ENCODE data around the gene LHFPL6. TPM values are rescaled to one million over a fixed set of nuclear protein-coding genes. Genes with fewer than 3 reads are reported as not detected.
A peak's percentile ranks its signal among the peaks of the same experiment; 100 is the strongest.
"Not testable (repeated sequence)": the region's sequence is repeated elsewhere in the genome, so short reads cannot be mapped to it uniquely, and the experiment has no call there.

LHFPL6 gene
- total RNA-seq, 1 donor from 2014 or later = 37.7 TPM

DNA sequence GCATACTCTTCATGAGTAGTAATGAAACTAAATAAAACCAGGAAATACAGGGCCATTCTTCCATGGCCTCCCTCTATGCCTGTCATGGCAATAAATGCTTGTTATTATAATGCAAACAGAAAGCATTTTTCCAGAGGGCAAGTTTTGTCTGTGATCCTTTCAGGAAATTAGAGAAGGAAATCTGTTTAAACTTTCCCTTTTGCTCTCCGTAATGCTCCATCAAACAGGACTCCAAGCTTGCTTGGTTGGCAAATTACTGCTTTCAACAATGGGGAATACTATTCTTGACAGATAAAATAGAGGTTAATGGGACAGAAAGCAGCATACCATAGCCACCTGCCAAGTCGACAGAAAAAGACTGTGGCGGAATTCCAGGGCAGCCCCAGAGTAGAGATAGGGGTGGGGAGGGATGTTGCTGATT lies 252.5 kb downstream of the LHFPL6 start:
- H3K9me3 Mint-ChIP-seq = peaks cover 8% of the 10 kb centered on the region
- H3K4me3 Mint-ChIP-seq = no peak overlapping the region
- peaks cover 52% of the 10 kb centered on the region for H3K4me1 Mint-ChIP-seq
- H3K27ac Mint-ChIP-seq (ENCODE audit: unreplicated experiment) = peak overlapping the region; percentile 48
- H3K36me3 Mint-ChIP-seq (ENCODE audit: low read depth) = peaks cover 14% of the 10 kb centered on the region
- no peak for DNase-seq (ENCODE audit: low read depth, low spot score)
- TF ChIP-seq, protein P1, sequence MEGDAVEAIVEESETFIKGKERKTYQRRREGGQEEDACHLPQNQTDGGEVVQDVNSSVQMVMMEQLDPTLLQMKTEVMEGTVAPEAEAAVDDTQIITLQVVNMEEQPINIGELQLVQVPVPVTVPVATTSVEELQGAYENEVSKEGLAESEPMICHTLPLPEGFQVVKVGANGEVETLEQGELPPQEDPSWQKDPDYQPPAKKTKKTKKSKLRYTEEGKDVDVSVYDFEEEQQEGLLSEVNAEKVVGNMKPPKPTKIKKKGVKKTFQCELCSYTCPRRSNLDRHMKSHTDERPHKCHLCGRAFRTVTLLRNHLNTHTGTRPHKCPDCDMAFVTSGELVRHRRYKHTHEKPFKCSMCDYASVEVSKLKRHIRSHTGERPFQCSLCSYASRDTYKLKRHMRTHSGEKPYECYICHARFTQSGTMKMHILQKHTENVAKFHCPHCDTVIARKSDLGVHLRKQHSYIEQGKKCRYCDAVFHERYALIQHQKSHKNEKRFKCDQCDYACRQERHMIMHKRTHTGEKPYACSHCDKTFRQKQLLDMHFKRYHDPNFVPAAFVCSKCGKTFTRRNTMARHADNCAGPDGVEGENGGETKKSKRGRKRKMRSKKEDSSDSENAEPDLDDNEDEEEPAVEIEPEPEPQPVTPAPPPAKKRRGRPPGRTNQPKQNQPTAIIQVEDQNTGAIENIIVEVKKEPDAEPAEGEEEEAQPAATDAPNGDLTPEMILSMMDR (conservative IDR thresholded peaks at IDR 0.05) = no peak
- H3K27me3 Mint-ChIP-seq (ENCODE audit: low read depth) = no peaks in the 10 kb centered on the region

DNA sequence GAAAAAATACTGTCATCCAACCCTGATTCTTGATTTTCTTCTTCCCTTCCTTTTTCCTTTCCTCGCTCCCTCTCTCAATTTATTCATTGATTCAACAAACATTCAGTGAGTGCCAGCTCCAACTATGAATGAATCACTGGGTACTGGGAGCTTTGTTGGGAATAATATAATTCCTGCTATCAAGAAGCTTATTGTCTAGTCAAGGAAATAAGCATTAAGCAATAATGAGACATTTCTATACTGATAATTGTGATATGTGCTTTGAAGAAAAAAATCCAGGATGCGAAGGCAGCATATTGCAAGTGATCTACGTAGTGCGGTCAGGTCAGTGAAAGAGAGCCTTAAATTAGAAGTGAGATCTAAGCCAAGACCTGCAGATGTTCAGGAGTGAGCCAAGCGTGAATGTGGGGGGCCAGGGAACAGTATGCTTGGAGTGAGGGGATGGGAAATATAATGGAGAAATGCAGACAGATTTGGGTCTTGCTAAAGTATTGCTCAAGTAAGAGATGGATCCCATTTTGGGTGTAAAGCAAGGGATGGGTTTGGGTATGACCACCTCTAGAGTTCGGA lies 253.5 kb downstream of the LHFPL6 start:
- Mint-ChIP-seq H3K27me3 (ENCODE audit: low read depth) (no peaks in the 10 kb centered on the region), H3K36me3 (ENCODE audit: low read depth) (peaks cover 10% of the 10 kb centered on the region), H3K9me3 (peaks cover 4% of the 10 kb centered on the region), H3K4me1 (peaks cover 50% of the 10 kb centered on the region), H3K4me3 (no peak overlapping the region), H3K27ac (ENCODE audit: unreplicated experiment) (peak overlapping the region; percentile 1)
- no peak for DNase-seq (ENCODE audit: low read depth, low spot score)
- TF ChIP-seq, protein P1 (conservative IDR thresholded peaks at IDR 0.05) = no peak

DNA sequence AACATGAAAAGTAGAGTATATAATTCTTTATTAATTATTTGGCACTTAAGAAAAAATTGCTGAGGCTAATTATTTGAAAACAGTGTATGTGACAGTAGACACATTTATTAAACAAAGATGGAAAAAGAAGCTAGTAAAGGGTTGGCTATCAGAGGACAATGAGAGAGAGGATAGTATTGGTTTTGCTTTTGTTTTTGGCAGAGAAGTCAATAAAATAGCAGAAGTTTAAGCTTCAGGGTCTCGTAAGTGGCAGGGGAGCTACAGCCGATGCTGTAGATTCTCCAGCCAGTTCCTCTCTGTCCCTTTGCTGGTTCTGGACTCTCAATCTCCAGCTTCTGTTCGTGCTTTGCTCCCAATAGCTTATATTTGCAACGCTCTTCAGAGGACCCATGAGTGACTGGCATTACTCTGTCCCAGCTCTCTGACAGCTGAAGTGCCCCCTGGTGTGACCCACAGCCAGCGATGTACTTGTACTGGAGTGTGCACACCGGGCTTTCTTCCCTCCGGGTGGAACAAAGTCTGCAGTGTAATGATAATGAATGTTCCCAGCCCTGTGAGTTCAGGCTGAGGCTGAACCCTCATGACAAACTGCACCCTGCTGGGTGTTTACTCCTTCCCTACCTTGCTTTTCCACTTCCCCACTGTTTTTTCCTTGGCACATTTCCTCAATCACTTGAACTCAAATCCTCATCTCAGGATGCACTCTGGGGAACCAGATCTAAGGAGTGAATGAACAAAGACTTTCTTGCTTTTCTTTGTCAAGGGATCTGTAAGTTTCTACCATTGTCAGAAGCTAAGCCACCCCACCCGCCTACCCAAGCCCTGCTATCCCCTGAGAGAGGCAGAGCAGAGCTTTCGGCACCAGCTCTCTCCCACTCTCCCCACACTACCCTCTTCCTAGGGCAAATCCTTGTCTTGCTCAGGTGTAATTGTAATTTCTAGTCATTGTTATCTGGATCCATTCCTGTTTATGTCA lies 254.8 kb downstream of the LHFPL6 start:
- H3K27ac Mint-ChIP-seq (ENCODE audit: unreplicated experiment) = peak overlapping the region; percentile 32
- peak; percentile 13 for DNase-seq (ENCODE audit: low read depth, low spot score)
- H3K9me3 Mint-ChIP-seq = peaks cover 2% of the 10 kb centered on the region
- H3K36me3 Mint-ChIP-seq (ENCODE audit: low read depth) = peaks cover 13% of the 10 kb centered on the region
- peak overlapping the region; percentile 3 for H3K4me3 Mint-ChIP-seq
- TF ChIP-seq, protein P1 (conservative IDR thresholded peaks at IDR 0.05) = no peak
- peaks cover 50% of the 10 kb centered on the region for H3K4me1 Mint-ChIP-seq
- H3K27me3 Mint-ChIP-seq (ENCODE audit: low read depth) = no peaks in the 10 kb centered on the region

DNA sequence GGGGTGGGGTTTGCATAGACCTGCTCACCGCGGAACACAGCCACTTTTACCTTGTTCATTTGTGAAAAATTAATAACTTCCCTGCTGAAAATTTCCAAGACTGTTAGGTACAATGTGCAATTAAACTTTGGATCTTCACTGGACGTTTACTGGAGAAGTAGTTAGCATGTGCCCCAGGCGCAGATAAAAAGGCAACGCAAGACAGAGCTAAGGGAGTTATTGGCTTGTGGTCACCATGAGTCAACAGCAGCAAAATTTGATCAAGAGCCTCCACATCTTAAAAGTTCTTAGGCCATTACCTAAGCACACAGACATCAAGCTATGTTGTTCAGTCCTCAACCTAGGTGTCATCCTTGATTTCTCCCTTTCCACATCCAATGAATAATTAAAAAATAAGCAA lies 257.0 kb downstream of the LHFPL6 start:
- Mint-ChIP-seq H3K27me3 (ENCODE audit: low read depth) (no peaks in the 10 kb centered on the region), H3K4me3 (no peak overlapping the region), H3K4me1 (peaks cover 56% of the 10 kb centered on the region), H3K36me3 (ENCODE audit: low read depth) (peaks cover 15% of the 10 kb centered on the region), H3K9me3 (peaks cover 2% of the 10 kb centered on the region), H3K27ac (ENCODE audit: unreplicated experiment) (no peak overlapping the region)
- TF ChIP-seq, protein P1 (conservative IDR thresholded peaks at IDR 0.05) = no peak
- no peak for DNase-seq (ENCODE audit: low read depth, low spot score)

DNA sequence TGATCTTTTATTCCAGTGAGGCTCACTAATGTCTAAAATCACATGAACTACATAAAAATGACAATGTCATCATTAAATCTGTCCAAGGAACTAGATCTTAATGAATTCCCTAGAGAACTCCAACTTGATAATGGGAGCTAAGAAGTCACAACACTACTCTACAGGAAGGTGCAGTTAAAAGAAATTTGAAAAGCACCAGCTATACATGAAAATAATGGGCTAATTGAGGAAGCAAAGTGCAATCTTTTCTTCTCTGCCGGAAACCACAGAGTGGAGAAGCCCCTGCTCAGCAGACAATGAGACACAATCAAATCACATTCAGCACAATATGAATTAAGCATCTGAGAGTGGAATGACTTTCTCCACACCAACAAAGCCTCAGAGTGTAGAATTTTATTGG lies 261.7 kb downstream of the LHFPL6 start:
- Mint-ChIP-seq H3K36me3 (ENCODE audit: low read depth) (peaks cover 15% of the 10 kb centered on the region), H3K27me3 (ENCODE audit: low read depth) (no peaks in the 10 kb centered on the region), H3K27ac (ENCODE audit: unreplicated experiment) (peak overlapping the region; percentile 59), H3K4me1 (peaks cover 25% of the 10 kb centered on the region), H3K9me3 (peaks cover 2% of the 10 kb centered on the region), H3K4me3 (no peak overlapping the region)
- DNase-seq (ENCODE audit: low read depth, low spot score) = no peak
- TF ChIP-seq, protein P1 (conservative IDR thresholded peaks at IDR 0.05) = no peak

DNA sequence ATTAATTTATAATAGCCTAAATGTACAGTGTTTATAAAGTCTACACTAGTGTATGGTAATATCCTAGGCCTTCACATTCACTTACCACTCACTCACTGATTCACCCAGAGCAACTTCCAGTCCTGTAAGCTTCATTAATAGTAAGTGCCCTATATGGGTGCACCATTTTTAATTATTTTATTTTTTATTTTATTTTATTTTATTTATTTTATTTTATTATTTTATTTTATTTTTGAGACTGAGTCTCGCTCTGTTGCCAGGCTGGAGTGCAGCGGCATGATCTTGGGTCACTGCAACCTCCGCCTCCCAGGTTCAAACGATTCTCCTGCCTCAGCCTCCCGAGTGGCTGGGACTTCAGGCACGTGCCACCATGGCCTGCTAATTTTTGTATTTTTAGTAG lies 264.9 kb downstream of the LHFPL6 start:
- peaks cover 12% of the 10 kb centered on the region for H3K36me3 Mint-ChIP-seq (ENCODE audit: low read depth)
- peaks cover 18% of the 10 kb centered on the region for H3K4me1 Mint-ChIP-seq
- not testable (repeated sequence) for DNase-seq (ENCODE audit: low read depth, low spot score); H3K27me3 Mint-ChIP-seq (ENCODE audit: low read depth); H3K4me3 Mint-ChIP-seq; H3K9me3 Mint-ChIP-seq; H3K27ac Mint-ChIP-seq (ENCODE audit: unreplicated experiment)

All from neural crest cell (in vitro differentiated cells).